CD4-positive, alpha-beta T cell (primary cell): ENCODE data around the gene EPS8L3. TPM values are rescaled to one million over a fixed set of nuclear protein-coding genes. Genes with fewer than 3 reads are reported as not detected.
"Not testable (repeated sequence)": the region's sequence is repeated elsewhere in the genome, so short reads cannot be mapped to it uniquely, and the experiment has no call there.

ENCODE experiments used
- ATAC-seq: fragments of 200-7000 bp; cut with Tn5 transposase; one replicate; pipeline ENCODE4 v1.10.0; 2022; ENCODE audit warnings: mild to moderate bottlenecking; ENCODE audit not compliant: poor library complexity
- CTCF ChIA-PET: fragments of 350-600 bp; sonication (Branson Sonifier 250); formaldehyde crosslinking; loops from one replicate; lab custom pipeline; 2021; ENCODE audit warnings: antibody characterized with exemption, inconsistent platforms; lab: Charles Lee
- POLR2A ChIA-PET: fragments of 350-600 bp; sonication (Branson Sonifier 250); formaldehyde crosslinking; loops from one replicate; lab custom pipeline; 2021; ENCODE audit warnings: antibody characterized with exemption, inconsistent platforms; lab: Charles Lee
- DNase-seq, 14 experiments: peaks; one replicate each; pipeline ENCODE4 v3.0.0-alpha.2; 2013 to 2020; ENCODE audit warnings: mixed read lengths in 2 of 14
- H3K27ac ChIP-seq, 2 donors: one replicate each; pipeline versions ENCODE4 v1.5.1 to v1.7.0; 2013; ENCODE audit warnings: low read length in 2 of 2, low read depth in 1 of 2, mild to moderate bottlenecking in 1 of 2
- H3K27me3 ChIP-seq, 2 experiments: 1 replicate in 1 of 2; 2 replicates in 1 of 2; pipeline versions ENCODE4 v1.6.1 to v1.7.0; 2013; ENCODE audit warnings: low read length in 2 of 2, control low read depth in 1 of 2, mild to moderate bottlenecking in 1 of 2, moderate library complexity in 1 of 2; ENCODE audit not compliant: insufficient read depth in 2 of 2, control insufficient read depth in 1 of 2
- H3K36me3 ChIP-seq: one replicate; pipeline ENCODE4 v1.6.1; 2013; ENCODE audit warnings: low read length, control low read depth; ENCODE audit not compliant: insufficient read depth
- H3K4me1 ChIP-seq: one replicate; pipeline ENCODE4 v1.6.1; 2013; ENCODE audit warnings: low read length, control low read depth; ENCODE audit not compliant: insufficient read depth
- H3K4me3 ChIP-seq: one replicate; pipeline ENCODE4 v1.5.1; 2013; ENCODE audit warnings: mild to moderate bottlenecking, low read length, moderate library complexity
- H3K9me3 ChIP-seq, 2 experiments: 1 replicate in 1 of 2; 2 replicates in 1 of 2; pipeline versions ENCODE4 v1.6.1 to v1.7.0; 2013; ENCODE audit warnings: low read length in 2 of 2, mild to moderate bottlenecking in 2 of 2, control low read depth in 1 of 2, moderate library complexity in 1 of 2; ENCODE audit not compliant: control insufficient read depth in 1 of 2, insufficient read depth in 1 of 2
- H3K27ac Mint-ChIP-seq: one replicate; pipeline ENCODE4 v1.8.0; 2020; ENCODE audit warnings: mixed read lengths
- H3K27me3 Mint-ChIP-seq: one replicate; pipeline ENCODE4 v1.8.0; 2021; ENCODE audit warnings: mixed read lengths
- H3K36me3 Mint-ChIP-seq: one replicate; pipeline ENCODE4 v1.8.0; 2021; ENCODE audit warnings: low read depth, mixed read lengths
- H3K4me1 Mint-ChIP-seq: one replicate; pipeline ENCODE4 v1.8.0; 2021; ENCODE audit warnings: low read depth, mixed read lengths
- H3K4me3 Mint-ChIP-seq: one replicate; pipeline ENCODE4 v1.8.0; 2020; ENCODE audit warnings: mild to moderate bottlenecking, mixed read lengths
- H3K9me3 Mint-ChIP-seq: one replicate; pipeline ENCODE4 v1.8.0; 2020; ENCODE audit warnings: mixed read lengths
- intact Hi-C, 2 experiments: fragments of 100-400 bp; cut with DNase I in 1 of 2; cut with micrococcal nuclease in 1 of 2; formaldehyde crosslinking; loops; one replicate each; pipeline versions ENCODE4 v1.15.1 to v1.9.0; 2023 to 2025; cut with DNase I, micrococcal nuclease
- total RNA-seq, 174 experiments: library from RNA in 2 of 174; stranded (reverse) in 2 of 174; gene quantifications; one replicate each; pipeline ENCODE4 v1.2.3 and lab custom pipeline; 2021 to 2026
- TF ChIP-seq, protein P1 (sequence below): fragments of 200-600 bp; IDR thresholded peaks from one replicate; pipeline ENCODE4 v1.8.0; 2022; ENCODE audit warnings: antibody characterized with exemption, mild to moderate bottlenecking

The EPS8L3 gene
- total RNA-seq, 2 experiments from 2014 or later: not detected

DNA sequence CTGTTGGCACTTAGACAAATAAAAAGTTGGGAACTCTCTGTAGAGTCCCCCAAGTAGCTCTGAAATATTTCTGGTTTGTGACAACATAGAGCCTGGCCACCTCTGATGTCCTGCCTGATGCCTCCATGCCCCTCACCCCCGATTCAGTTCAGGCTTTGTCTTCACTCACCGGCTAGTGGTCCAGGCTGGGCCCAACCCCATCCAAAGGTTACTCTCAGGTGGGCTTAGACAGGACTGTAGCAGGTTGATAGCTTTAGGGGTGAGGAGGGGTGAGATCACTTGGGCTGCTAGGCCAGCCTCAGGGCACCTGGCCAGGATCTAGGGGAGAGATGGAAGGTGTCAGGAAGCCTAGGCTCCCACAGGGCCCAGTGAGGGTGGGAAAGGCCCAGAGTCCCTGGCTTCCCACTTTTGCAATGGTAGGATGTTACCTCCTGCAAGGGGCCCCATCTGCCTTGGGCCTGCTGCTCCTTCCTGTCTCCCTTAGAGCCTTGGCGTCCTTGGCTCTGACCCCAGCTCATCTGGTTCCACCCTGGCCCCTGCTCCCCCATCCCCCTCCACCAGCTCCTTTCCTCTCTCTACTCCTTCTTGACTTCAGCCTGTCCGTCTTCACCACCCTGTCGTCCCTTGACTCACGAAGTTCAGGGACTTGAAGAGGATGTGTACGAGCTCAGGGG is 6.7 kb downstream of the EPS8L3 start:
- DNase-seq: no peak
- Histone ChIP-seq H3K27ac (no peak overlapping the region), H3K4me1 (no peaks in the 10 kb centered on the region), H3K27me3 (peaks cover 0 to 3% of the 10 kb centered on the region in 2 experiments), H3K9me3 (no peaks in the 10 kb centered on the region), H3K4me3 (no peak overlapping the region), H3K36me3 (no peaks in the 10 kb centered on the region)
- Mint-ChIP-seq H3K9me3 (no peaks in the 10 kb centered on the region), H3K27me3 (no peaks in the 10 kb centered on the region), H3K27ac (no peak overlapping the region), H3K36me3 (no peaks in the 10 kb centered on the region), H3K4me1 (no peaks in the 10 kb centered on the region), H3K4me3 (no peak overlapping the region)
- intact Hi-C loops: no loop called here
- TF ChIP-seq, protein P1, sequence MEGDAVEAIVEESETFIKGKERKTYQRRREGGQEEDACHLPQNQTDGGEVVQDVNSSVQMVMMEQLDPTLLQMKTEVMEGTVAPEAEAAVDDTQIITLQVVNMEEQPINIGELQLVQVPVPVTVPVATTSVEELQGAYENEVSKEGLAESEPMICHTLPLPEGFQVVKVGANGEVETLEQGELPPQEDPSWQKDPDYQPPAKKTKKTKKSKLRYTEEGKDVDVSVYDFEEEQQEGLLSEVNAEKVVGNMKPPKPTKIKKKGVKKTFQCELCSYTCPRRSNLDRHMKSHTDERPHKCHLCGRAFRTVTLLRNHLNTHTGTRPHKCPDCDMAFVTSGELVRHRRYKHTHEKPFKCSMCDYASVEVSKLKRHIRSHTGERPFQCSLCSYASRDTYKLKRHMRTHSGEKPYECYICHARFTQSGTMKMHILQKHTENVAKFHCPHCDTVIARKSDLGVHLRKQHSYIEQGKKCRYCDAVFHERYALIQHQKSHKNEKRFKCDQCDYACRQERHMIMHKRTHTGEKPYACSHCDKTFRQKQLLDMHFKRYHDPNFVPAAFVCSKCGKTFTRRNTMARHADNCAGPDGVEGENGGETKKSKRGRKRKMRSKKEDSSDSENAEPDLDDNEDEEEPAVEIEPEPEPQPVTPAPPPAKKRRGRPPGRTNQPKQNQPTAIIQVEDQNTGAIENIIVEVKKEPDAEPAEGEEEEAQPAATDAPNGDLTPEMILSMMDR: no peak
- POLR2A ChIA-PET: no interaction called here
- ATAC-seq: no peak
- CTCF ChIA-PET: no interaction called here

DNA sequence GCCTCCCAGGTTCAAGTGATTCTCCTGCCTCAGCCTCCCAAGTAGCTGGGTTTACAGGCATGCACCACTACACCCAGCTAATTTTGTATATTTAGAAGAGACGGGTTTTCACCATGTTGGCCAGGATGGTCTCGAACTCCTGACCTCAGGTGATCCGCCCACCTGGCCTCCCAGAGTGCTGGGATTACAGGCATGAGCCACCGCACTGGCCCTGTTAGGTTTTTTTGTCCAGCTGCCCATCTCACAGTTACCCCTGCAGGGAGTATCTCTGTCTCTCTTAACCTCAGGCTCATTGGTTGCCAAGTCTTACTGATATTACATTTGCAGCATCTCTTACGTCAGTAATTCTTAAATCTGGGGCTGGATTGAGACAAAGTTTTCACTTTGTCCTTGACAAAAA is 7.4 kb downstream of the EPS8L3 start:
- ATAC-seq, H3K27me3 Mint-ChIP-seq, H3K36me3 ChIP-seq, H3K9me3 Mint-ChIP-seq, H3K9me3 ChIP-seq, H3K27ac ChIP-seq, H3K4me1 Mint-ChIP-seq, H3K27ac Mint-ChIP-seq, DNase-seq, CTCF ChIA-PET, H3K27me3 ChIP-seq, H3K4me3 ChIP-seq, intact Hi-C loops, POLR2A ChIA-PET, H3K4me1 ChIP-seq, H3K36me3 Mint-ChIP-seq, H3K4me3 Mint-ChIP-seq: not testable (repeated sequence)

DNA sequence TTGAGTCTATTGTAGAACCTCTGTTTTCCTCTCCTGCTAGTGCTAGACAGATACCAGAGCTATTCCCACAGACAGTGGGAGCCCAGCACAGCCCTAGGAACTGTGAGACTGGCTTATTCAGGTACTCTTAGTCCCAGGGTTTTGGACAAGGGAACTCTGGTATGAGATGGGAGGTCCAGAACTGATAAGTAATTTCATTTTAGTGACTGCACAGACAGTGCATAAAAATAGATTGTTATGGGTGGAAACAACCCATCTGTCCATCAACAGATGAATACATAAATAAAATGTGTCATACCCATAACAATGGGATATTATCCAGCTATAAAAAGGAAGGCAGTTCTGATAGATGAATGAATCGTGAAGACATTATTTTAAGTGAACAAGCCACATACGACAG is 9.0 kb downstream of the EPS8L3 start:
- Mint-ChIP-seq H3K27ac (no peak overlapping the region), H3K4me1 (no peaks in the 10 kb centered on the region), H3K36me3 (no peaks in the 10 kb centered on the region), H3K27me3 (peaks cover 7% of the 10 kb centered on the region), H3K4me3 (no peak overlapping the region), H3K9me3 (no peaks in the 10 kb centered on the region)
- Histone ChIP-seq H3K9me3 (no peaks in the 10 kb centered on the region), H3K4me1 (no peaks in the 10 kb centered on the region), H3K36me3 (no peaks in the 10 kb centered on the region), H3K4me3 (no peak overlapping the region), H3K27me3 (peaks cover 0 to 3% of the 10 kb centered on the region in 2 experiments), H3K27ac (no peak overlapping the region)
- ChIA-PET POLR2A (no interaction called here), CTCF (no interaction called here)
- TF ChIP-seq, protein P1: no peak
- intact Hi-C loops: no loop called here
- no peak for DNase-seq
- no peak for ATAC-seq
